ENCODE data around the gene TBC1D22A.
"Not testable (repeated sequence)": the region's sequence is repeated elsewhere in the genome, so short reads cannot be mapped to it uniquely, and the experiment has no call there.

The TBC1D22A gene

DNA sequence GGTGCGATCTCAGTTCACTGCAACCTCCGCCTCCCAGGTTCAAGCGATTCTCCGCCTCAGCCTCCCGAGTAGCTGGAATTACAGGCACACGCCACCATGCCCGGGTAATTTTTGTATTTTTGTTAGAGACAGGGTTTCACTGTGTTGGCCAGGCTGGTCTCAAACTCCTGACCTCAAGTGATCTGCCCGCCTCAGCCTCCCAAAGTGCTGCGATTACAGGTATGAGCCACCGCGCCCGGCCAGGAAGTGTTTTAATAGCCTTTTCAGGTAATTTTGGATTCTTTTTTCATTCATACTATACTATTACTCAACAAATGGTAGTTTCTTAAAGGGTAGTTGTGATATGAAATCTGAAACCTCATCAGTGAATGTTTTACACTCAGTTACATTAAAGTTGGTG, 216.2 kb downstream of the TBC1D22A start:
- not testable (repeated sequence) for DNase-seq

DNA sequence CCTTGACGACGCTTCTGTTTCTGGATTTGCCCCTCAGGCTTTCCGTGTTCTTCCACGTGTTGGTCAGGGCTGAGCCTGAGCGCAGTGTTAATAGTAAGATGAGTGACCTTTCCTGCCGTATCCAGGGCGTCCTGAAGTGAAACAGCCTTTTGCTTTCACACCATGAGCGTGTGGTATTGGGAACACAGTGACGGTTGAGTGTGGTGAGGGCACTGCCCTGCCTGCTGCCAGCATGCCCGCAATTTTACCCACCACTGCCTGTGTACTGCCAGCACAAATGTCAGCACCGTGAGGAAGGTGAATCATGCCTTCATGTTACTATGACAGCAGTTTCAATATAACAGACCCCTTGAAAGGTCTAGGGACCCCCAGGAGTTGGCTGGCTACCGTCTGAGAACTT, 217.1 kb downstream of the TBC1D22A start:
- DNase-seq, result no peak

DNA sequence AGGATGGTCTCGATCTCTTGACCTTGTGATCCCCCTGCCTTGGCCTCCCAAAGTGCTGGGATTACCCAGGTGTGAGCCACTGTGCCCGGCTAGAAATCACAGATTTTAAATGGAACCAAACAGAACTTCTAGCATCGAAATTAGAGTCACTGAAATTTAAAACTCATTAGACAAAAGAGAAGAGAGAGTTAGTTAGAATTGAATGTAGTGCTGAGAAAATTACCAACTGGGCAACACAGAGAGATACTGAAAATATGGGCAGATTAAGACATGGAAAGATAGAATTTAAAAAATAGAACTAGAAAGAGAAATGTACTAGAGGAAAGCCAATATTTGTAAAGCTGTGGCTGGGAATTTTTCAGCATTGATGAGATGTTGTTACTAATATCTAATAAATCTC, 217.9 kb downstream of the TBC1D22A start:
- DNase-seq, result no peak

DNA sequence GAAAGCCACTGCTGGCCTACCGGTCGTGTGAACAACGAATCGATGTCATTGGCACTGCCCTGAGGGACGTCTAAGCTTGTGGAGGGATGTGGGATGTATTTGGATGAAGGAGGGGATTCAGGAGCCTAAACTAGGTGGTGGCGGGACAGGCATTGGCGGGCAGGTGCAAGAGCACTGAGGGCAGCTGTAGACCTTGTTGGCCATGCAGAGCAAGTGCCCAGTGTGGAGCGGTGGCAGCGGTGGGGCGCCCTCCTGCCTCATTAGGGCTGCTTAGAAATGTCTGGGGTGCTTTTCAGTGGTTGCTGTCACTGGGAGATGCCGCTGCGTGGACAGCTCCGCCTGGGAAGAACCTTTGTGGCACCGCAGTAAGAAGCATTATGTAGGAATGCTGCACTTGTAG, 220.2 kb downstream of the TBC1D22A start:
- no peak for DNase-seq

GRCh38 chr22:46983046-46983445, 220.6 kb downstream of the TBC1D22A start:
- DNase-seq, result no peak

- no peak for DNase-seq
Measured at GRCh38 chr22:46984751-46985506, 222.5 kb downstream of the TBC1D22A start.

- no peak for DNase-seq
Measured at GRCh38 chr22:46985507-46985882, 223.0 kb downstream of the TBC1D22A start.

DNA sequence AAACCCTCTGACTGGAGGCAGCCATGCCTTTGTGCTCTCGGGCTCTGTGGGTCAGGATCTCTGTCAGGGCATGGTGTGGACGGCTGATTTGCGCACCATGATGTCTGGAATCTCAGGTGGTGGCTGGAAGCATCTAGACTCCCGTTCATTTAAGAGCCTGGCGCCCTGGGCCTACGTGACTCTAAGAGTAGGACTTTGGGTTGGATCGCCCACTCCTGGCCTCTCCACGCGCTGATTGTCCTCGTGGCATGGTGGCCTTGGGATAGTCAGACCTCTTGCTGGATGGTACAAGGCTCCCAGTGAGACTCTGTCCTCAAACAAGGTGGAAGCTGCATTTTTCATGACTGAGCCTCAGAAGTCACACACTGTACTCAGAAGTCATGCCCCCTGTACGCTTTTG, 224.3 kb downstream of the TBC1D22A start:
- DNase-seq, result no peak

DNA sequence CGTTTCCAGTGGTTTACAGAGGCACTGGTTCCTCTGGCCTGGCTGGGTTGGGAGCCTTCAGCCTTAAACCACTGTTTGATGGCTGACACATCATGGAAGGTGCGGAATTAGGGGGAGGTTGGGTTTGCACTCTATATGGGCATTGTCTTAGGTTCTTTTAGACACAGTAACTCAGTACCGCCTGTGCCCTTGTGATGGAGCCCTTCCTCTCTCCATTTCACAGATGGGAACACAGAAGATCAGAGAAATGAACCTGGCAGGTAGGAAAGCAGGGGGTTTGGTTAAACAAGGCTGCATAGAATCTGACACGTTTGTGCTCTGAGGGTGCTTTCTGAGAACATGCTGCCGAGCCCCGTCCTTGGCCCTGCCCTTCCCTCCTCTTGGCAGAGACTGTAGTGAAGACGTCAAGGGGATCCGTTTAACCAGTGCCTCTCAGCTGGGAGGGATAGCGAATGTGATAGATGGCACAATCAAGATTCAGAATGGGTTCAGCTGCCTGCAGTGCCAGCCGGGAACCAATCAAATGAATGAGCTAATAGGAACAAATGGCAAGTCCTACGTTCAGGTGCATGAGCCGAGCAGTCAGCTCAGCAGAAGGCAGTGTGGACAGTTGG, 228.6 kb downstream of the TBC1D22A start:
- no peak for DNase-seq

GRCh38 chr22:46991666-46992065, 229.2 kb downstream of the TBC1D22A start:
- DNase-seq, result no peak

GRCh38 chr22:46992121-46992731, 229.8 kb downstream of the TBC1D22A start:
- no peak for DNase-seq

DNA sequence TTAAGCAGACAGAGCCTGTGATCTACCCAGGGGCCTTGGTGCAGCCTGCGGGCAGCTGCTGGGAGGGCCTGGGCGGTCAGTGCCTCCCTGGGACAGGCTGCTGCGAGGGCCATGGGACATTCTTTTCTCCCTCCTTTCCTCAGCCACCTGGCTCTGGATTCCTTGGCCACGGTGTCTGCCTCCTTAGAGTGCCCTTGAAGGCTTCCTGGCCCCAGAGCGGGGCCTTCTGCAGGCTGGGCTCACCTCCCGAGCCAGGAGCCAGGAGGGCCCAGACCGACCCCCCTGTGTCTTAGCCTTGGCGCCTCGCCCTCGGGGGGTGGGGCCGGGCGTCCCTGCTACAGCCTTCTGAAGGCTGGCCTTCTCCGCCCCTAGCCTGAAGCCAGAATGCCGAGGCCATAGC, 231.2 kb downstream of the TBC1D22A start:
- no peak for DNase-seq

DNA sequence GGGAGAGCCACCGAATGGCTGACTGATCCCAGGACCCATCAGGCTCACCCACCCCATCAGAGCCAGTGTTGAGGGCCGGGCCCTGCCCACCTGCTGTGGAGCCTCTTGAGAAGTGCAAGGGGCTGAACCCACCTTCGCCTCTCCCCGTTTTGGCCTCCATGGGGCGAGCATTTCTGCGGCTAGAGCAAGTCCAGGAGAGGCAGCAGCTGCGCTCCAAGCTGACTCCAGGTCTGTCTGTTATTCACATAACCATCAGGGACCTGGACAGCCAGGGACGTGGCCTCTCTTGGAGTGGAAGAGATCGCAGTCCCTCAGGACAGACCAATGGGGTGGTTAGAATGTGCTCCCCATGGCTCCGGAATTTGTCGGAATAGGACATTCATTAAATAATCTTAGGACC, 231.8 kb downstream of the TBC1D22A start:
- no peak for DNase-seq

DNA sequence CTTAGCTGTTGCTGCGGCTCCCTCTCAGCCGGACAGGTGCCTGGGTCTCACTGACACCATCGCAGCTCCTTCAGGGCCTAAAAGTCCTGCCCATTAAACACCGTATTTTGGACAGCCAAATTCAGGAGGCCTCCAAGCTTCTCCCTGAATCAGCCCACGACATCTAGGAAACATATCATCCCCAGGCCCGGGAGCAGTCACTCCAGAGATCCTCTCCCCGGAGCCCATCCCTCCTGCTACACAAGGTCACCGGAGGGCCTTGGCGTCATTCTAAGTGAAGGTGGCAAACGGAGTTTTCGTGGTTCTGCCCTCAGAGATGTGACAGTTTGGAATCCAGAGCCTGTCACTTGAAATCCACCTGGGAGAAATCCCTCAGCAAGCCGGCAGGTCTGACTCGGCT, 232.5 kb downstream of the TBC1D22A start:
- no peak for DNase-seq

- DNase-seq, result no peak
Measured at GRCh38 chr22:46995501-46996360, 233.3 kb downstream of the TBC1D22A start.

GRCh38 chr22:46996595-46997310, 234.3 kb downstream of the TBC1D22A start:
- no peak for DNase-seq

GRCh38 chr22:46997311-46997970, 235.0 kb downstream of the TBC1D22A start:
- no peak for DNase-seq

- DNase-seq, result no peak
Measured at GRCh38 chr22:46998331-46998730, 235.9 kb downstream of the TBC1D22A start.

DNA sequence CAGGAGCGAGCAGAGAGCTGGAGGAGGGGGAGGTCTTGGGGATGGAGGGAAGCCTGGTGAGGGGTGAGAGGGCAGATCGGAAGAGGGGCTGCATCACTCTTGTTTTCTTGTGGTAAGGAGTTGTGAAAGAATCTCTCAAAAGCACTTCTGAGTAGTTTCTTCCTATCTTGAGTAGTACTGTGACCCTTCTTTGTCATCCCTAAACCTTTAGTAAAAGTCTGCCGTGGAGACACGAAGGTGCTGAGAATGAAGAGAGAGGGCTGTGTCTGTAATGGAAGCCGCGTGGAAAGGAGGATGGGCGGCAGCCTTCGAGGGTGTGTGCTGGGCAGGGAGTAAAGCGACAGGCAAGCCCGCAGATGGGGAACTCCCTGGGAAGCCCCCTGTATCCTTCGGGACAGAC, 237.8 kb downstream of the TBC1D22A start:
- DNase-seq, result no peak

- DNase-seq, result no peak
Measured at GRCh38 chr22:47000888-47001287, 238.4 kb downstream of the TBC1D22A start.

DNA sequence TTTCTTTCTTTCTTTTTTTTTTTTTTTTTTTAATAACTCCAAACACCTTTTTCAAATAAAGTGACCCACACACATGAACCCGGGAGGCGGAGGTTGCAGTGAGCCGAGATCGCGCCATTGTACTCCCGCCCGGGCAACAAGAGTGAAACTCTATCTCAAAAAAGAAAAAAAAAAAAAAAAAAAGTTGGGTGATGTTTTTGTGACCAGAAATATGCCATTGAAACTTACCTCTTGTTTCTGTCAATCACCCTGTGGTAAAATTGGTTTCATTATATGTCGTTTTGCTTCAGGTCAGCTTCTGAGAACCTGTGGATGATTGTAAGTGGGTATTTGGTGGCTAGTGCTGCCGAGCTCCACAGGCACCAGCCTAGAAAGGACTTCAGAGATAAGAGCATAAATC, 238.8 kb downstream of the TBC1D22A start:
- no peak for DNase-seq

GRCh38 chr22:47002692-47003091, 240.2 kb downstream of the TBC1D22A start:
- DNase-seq, result no peak

Data from NCI-H2029 treated with DMSO at 0.1 percent for 48 hours (cell line).